K562 (cell line): Measurements from ENCODE around the gene WDR46. TPM values are rescaled to one million over a fixed set of nuclear protein-coding genes. Genes with fewer than 3 reads are reported as not detected.

Experiments
- ATF1 ChIP-seq, 2 experiments: fragments of 450-650 bp in 1 of 2; IDR thresholded peaks; 2 replicates each; pipeline ENCODE4 v1.6.1; 2016; ENCODE audit warnings: missing compliant biosample characterization in 1 of 2, missing genetic modification characterization in 1 of 2
- ATF4 ChIP-seq: fragments of 450-650 bp; formaldehyde crosslinking; IDR thresholded peaks from 2 replicates; pipeline ENCODE4 v1.4.0; 2022; ENCODE audit warnings: mild to moderate bottlenecking, moderate library complexity
- CTCFL ChIP-seq: IDR thresholded peaks from 2 replicates; pipeline ENCODE4 v1.6.1; 2011; ENCODE audit warnings: borderline replicate concordance, low read depth, mild to moderate bottlenecking, moderate library complexity, low read length; ENCODE audit not compliant: insufficient read depth, poor library complexity, severe bottlenecking
- CXXC5 ChIP-seq: fragments of 250-450 bp; sonication (Bioruptor Pico); IDR thresholded peaks from 2 replicates; pipeline ENCODE4 v1.8.0; 2022; ENCODE audit warnings: inconsistent platforms, mild to moderate bottlenecking, moderate library complexity
- ELF2 ChIP-seq: fragments of 250-450 bp; sonication (Bioruptor Pico); IDR thresholded peaks from 2 replicates; pipeline ENCODE4 v1.5.0; 2021; ENCODE audit warnings: mild to moderate bottlenecking
- ERF ChIP-seq: fragments of 450-650 bp; formaldehyde crosslinking; IDR thresholded peaks from 2 replicates; pipeline ENCODE4 v1.4.0; 2020; ENCODE audit warnings: mild to moderate bottlenecking, mixed read lengths
- ID3 ChIP-seq, 2 experiments: fragments of 250-450 bp in 1 of 2; fragments of 450-650 bp in 1 of 2; sonication (Bioruptor Pico) in 1 of 2; IDR thresholded peaks; 2 replicates each; pipeline versions ENCODE4 v1.6.1 to v1.8.0; 2016 to 2021; ENCODE audit warnings: mild to moderate bottlenecking in 2 of 2, moderate library complexity in 2 of 2, missing compliant biosample characterization in 1 of 2, missing genetic modification characterization in 1 of 2
- MYBL2 ChIP-seq, 2 experiments: fragments of 450-650 bp in 1 of 2; sonication (generic) in 1 of 2; formaldehyde crosslinking in 1 of 2; IDR thresholded peaks; 2 replicates each; pipeline versions ENCODE4 v1.6.1 to v1.8.1; 2017 to 2022; ENCODE audit warnings: borderline replicate concordance in 1 of 2, inconsistent platforms in 1 of 2, low read depth in 1 of 2, mild to moderate bottlenecking in 1 of 2, missing genetic modification reagents in 1 of 2, moderate library complexity in 1 of 2
- PHB2 ChIP-seq: fragments of 450-650 bp; IDR thresholded peaks from 2 replicates; pipeline ENCODE4 v1.6.1; 2017; ENCODE audit warnings: low read depth
- TEAD1 ChIP-seq, 2 experiments: fragments of 450-650 bp in 1 of 2; sonication (generic) in 1 of 2; formaldehyde crosslinking; IDR thresholded peaks; 2 replicates each; pipeline versions ENCODE4 v1.4.0 to v1.8.0; 2020 to 2022; ENCODE audit warnings: mild to moderate bottlenecking in 2 of 2, missing genetic modification reagents in 1 of 2
- ZBTB17 ChIP-seq: fragments of 450-650 bp; formaldehyde crosslinking; IDR thresholded peaks from 2 replicates; pipeline ENCODE4 v1.4.0; 2020; ENCODE audit warnings: mild to moderate bottlenecking
- ZBTB9 ChIP-seq: fragments of 450-650 bp; formaldehyde crosslinking; IDR thresholded peaks from 2 replicates; pipeline ENCODE4 v1.4.0; 2020; ENCODE audit warnings: mild to moderate bottlenecking, moderate library complexity
- ZNF224 ChIP-seq: sonication (generic); formaldehyde crosslinking; IDR thresholded peaks from 2 replicates; pipeline ENCODE4 v1.8.0; 2022; ENCODE audit warnings: mild to moderate bottlenecking, missing genetic modification reagents
- ZNF609 ChIP-seq: sonication (generic); formaldehyde crosslinking; IDR thresholded peaks from 2 replicates; pipeline ENCODE4 v1.8.1; 2023; ENCODE audit warnings: missing genetic modification reagents, mild to moderate bottlenecking, borderline replicate concordance
- ZNF644 ChIP-seq: fragments of 200-800 bp; sonication (Bioruptor generic); IDR thresholded peaks from 2 replicates; pipeline ENCODE4 v1.6.1; 2016; ENCODE audit warnings: low read depth, missing genetic modification characterization, missing compliant biosample characterization
- ZNF696 ChIP-seq: fragments of 250-450 bp; sonication (Bioruptor Pico); conservative IDR thresholded peaks from 2 replicates; pipeline ENCODE4 v1.4.0; 2020; ENCODE audit warnings: mild to moderate bottlenecking, moderate library complexity
- polyA plus RNA-seq, 8 experiments: library from polyadenylated mRNA; depleted of rRNA in 4 of 8; stranded (reverse) in 5 of 8; unstranded in 3 of 8; fragments of >200 nt; fragmentation: Nextera tagmentation in 2 of 8; fragmentation: Illumina TruSeq in 1 of 8; extraction: Ambion mirVana in 2 of 8; extraction: Trizol in 1 of 8; gene quantifications; 2 replicates each; pipeline versions ENCODE4 v1.2.1 to v1.2.3, GENCODE V29; 2011 to 2014; ENCODE audit warnings: inconsistent platforms in 1 of 8, missing spikeins in 1 of 8
- total RNA-seq, 7 experiments: library from RNA; depleted of rRNA in 6 of 7; stranded (reverse); fragments of >200 nt in 6 of 7; fragmentation: Illumina TruSeq in 2 of 7; extraction: Trizol in 2 of 7; gene quantifications; 2 replicates each; pipeline versions ENCODE4 v1.2.1 to v1.2.3, GENCODE V29; 2011 to 2021; ENCODE audit warnings: low replicate concordance in 1 of 7

The WDR46 gene
- total and polyA plus RNA-seq, 9 of the 15 experiments (the other 6 are each of a cell fraction or from before 2014, with no cell fraction given): 8.9 to 146 (median 93.1) TPM

DNA sequence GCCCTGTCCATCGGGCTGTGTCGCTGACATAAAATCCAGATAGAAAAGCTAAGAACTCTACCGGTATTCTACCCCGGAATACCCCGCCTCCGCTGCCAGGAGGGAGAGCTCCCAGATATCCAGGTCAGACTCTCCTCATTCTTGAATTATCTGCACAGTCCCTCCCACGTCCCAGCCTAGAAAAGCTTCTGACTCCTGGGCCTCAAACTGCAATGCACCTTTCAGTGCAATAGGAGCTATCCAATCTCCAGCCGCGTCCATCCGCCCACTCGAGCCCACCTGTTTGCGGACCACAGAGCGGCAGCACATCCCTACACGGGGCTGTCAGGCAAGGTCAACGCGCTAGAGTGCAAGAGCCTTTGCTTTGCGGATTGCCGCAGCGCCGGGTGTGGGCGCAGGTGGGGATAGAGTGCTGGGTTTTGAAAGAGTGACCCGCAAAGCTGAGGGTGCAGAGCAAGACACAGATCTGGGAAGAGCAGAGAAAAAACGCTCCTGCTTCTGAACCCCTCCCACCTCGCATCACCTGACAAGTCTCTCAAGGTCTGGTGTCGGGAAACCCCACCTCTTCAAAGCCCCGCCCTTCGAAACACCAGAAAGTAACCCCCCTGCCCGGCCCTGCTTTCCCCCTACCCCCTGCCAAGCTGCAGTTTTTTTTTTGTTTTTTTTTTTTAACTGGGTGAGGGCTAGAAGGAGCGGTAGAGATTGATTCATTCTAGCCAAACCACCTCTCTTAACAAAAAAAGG, 23.5 kb upstream of the WDR46 start (continued):
- TF ChIP-seq ZNF609 (CRISPR knock-in tag) (no peak), ATF4 (no peak), ZBTB9 (CRISPR knock-in tag) (peak; percentile 32; the same call in 1 of the 2 replicates), TEAD1 (CRISPR knock-in tag; IDR thresholded peaks at IDR 0.05) (no peak), ATF1 (CRISPR knock-in tag; IDR thresholded peaks at IDR 0.05) (no peak), ATF1 (tag; IDR thresholded peaks at IDR 0.05) (peak; percentile 37), ERF (CRISPR knock-in tag) (no peak), ZNF224 (no peak), CXXC5 (peak; percentile 39; the same call in 1 of the 2 replicates), PHB2 (no peak), ELF2 (CRISPR knock-in tag) (no peak), ZBTB17 (CRISPR knock-in tag) (no peak), MYBL2 (IDR thresholded peaks at IDR 0.05; ENCODE audit: low read depth) (no peak), MYBL2 (CRISPR knock-in tag; IDR thresholded peaks at IDR 0.05; ENCODE audit: borderline replicate concordance) (no peak), CTCFL (no peak), ZNF696 (CRISPR knock-in tag) (no peak), ZNF644 (tag) (no peak), ID3 (CRISPR knock-in tag; IDR thresholded peaks at IDR 0.05) (no peak), ID3 (tag; IDR thresholded peaks at IDR 0.05) (no peak)
